ENCODE results near the gene NUTM2F. TPM values are rescaled to one million over a fixed set of nuclear protein-coding genes. Genes with fewer than 3 reads are reported as not detected.

NUTM2F gene
- total and polyA plus RNA-seq, 9 of the 15 experiments (the other 6 are each of a cell fraction or from before 2014, with no cell fraction given), result 0.04 TPM; not detected in 8

- no peak for TF ChIP-seq REST (IDR thresholded peaks at IDR 0.05; ENCODE audit: borderline replicate concordance)
- no peak for TF ChIP-seq REST (CRISPR knock-in tag; IDR thresholded peaks at IDR 0.05; ENCODE audit: low read depth)
- TF ChIP-seq STAT5A (IDR thresholded peaks at IDR 0.05; ENCODE audit: borderline replicate concordance, low read length), result no peak
- no peak for TF ChIP-seq KDM1A (IDR thresholded peaks at IDR 0.05)
- peak; percentile 11; the same call in 1 of the 2 replicates for TF ChIP-seq MAFF (IDR thresholded peaks at IDR 0.05; ENCODE audit: low read length)
- TF ChIP-seq SAFB2 (IDR thresholded peaks at IDR 0.05; ENCODE audit: borderline replicate concordance, low read depth, low read length, severe bottlenecking), result no peak
- peak; percentile 32; the same call in 1 of the 2 replicates for TF ChIP-seq GABPA (tag; conservative IDR thresholded peaks at IDR 0.05; ENCODE audit: low read depth)
- TF ChIP-seq CREB5 (CRISPR knock-in tag; IDR thresholded peaks at IDR 0.05), result no peak
- TF ChIP-seq ZBTB43 (CRISPR knock-in tag; IDR thresholded peaks at IDR 0.05), result no peak
- TF ChIP-seq CHD4 (IDR thresholded peaks at IDR 0.05; ENCODE audit: insufficient read depth, insufficient replicate concordance, low read depth, low read length, poor library complexity, severe bottlenecking), result no peak
- TF ChIP-seq CBX8 (IDR thresholded peaks at IDR 0.05; ENCODE audit: borderline replicate concordance, extremely low read depth, low read depth, low read length, poor library complexity, severe bottlenecking), result no peak
- TF ChIP-seq, protein P1, sequence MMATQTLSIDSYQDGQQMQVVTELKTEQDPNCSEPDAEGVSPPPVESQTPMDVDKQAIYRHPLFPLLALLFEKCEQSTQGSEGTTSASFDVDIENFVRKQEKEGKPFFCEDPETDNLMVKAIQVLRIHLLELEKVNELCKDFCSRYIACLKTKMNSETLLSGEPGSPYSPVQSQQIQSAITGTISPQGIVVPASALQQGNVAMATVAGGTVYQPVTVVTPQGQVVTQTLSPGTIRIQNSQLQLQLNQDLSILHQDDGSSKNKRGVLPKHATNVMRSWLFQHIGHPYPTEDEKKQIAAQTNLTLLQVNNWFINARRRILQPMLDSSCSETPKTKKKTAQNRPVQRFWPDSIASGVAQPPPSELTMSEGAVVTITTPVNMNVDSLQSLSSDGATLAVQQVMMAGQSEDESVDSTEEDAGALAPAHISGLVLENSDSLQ (IDR thresholded peaks at IDR 0.05), result peak; percentile 62
- no peak for TF ChIP-seq STAT5B (CRISPR knock-in tag; IDR thresholded peaks at IDR 0.05)
These were observed 50.4 kb downstream of the NUTM2F start (continued) for GRCh38 chr9:94277885-94278536.
